Measurements from ENCODE around the gene IMPA2. TPM values are rescaled to one million over a fixed set of nuclear protein-coding genes. Genes with fewer than 3 reads are reported as not detected.

Gene IMPA2
- total and polyA plus RNA-seq, 2 of the 13 experiments (the other 11 are each of a cell fraction or from before 2014, with no cell fraction given): 37.8 to 71.8 TPM

DNA sequence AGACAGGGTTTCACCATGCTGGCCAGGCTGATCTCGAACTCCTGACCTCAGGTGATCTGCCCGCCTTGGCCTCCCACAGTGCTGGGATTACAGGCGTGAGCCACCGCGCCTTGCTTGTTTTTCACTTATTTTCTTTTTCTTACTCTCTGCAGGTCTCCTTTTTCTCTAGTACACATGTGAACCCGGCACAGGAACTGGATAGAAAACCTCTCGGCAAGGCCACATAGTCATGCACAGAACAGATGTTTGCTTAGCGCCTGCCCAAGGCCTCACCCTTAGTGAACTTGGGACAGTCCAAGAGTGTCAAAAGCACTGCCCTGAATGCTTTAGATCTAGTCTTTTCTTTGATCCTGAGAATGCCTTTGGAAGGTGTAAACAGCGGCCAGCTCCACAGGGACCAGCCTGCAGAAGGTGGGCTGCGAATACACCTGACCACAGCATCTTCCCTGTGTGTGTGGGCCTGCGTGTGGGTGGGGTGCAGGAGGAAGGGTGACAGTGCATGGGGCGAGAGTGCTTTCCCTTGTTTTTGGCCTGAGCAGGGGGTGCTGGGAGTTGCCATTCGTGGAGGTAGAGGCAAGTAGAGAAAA, 27.0 kb downstream of the IMPA2 start (continued):
- TF ChIP-seq ZMAT3 (CRISPR knock-in tag; conservative IDR thresholded peaks at IDR 0.05) (0 out of 2 replicates have a peak, but pooled peaks have one; percentile 31), NFKBIZ (CRISPR knock-in tag; IDR thresholded peaks at IDR 0.05) (peak; percentile 66; the same call in 1 of the 2 replicates), ZNF232 (CRISPR knock-in tag; IDR thresholded peaks at IDR 0.05; ENCODE audit: borderline replicate concordance) (peak; percentile 88), ZNF777 (CRISPR knock-in tag; IDR thresholded peaks at IDR 0.05) (0 out of 2 replicates have a peak, but pooled peaks have one; percentile 33), ZNF10 (CRISPR knock-in tag; IDR thresholded peaks at IDR 0.05; ENCODE audit: borderline replicate concordance, low read depth) (no peak), ZNF569 (CRISPR knock-in tag; IDR thresholded peaks at IDR 0.05; ENCODE audit: borderline replicate concordance) (no peak)
- TF ChIP-seq, protein P1, sequence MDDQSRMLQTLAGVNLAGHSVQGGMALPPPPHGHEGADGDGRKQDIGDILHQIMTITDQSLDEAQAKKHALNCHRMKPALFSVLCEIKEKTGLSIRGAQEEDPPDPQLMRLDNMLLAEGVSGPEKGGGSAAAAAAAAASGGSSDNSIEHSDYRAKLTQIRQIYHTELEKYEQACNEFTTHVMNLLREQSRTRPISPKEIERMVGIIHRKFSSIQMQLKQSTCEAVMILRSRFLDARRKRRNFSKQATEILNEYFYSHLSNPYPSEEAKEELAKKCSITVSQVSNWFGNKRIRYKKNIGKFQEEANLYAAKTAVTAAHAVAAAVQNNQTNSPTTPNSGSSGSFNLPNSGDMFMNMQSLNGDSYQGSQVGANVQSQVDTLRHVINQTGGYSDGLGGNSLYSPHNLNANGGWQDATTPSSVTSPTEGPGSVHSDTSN (CRISPR knock-in tag; IDR thresholded peaks at IDR 0.05; ENCODE audit: borderline replicate concordance): no peak
- TF ChIP-seq, protein P2, sequence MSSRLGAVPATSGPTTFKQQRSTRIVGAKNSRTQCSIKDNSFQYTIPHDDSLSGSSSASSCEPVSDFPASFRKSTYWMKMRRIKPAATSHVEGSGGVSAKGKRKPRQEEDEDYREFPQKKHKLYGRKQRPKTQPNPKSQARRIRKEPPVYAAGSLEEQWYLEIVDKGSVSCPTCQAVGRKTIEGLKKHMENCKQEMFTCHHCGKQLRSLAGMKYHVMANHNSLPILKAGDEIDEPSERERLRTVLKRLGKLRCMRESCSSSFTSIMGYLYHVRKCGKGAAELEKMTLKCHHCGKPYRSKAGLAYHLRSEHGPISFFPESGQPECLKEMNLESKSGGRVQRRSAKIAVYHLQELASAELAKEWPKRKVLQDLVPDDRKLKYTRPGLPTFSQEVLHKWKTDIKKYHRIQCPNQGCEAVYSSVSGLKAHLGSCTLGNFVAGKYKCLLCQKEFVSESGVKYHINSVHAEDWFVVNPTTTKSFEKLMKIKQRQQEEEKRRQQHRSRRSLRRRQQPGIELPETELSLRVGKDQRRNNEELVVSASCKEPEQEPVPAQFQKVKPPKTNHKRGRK (CRISPR knock-in tag; IDR thresholded peaks at IDR 0.05): no peak
- TF ChIP-seq, protein P3, sequence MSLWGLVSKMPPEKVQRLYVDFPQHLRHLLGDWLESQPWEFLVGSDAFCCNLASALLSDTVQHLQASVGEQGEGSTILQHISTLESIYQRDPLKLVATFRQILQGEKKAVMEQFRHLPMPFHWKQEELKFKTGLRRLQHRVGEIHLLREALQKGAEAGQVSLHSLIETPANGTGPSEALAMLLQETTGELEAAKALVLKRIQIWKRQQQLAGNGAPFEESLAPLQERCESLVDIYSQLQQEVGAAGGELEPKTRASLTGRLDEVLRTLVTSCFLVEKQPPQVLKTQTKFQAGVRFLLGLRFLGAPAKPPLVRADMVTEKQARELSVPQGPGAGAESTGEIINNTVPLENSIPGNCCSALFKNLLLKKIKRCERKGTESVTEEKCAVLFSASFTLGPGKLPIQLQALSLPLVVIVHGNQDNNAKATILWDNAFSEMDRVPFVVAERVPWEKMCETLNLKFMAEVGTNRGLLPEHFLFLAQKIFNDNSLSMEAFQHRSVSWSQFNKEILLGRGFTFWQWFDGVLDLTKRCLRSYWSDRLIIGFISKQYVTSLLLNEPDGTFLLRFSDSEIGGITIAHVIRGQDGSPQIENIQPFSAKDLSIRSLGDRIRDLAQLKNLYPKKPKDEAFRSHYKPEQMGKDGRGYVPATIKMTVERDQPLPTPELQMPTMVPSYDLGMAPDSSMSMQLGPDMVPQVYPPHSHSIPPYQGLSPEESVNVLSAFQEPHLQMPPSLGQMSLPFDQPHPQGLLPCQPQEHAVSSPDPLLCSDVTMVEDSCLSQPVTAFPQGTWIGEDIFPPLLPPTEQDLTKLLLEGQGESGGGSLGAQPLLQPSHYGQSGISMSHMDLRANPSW (CRISPR knock-in tag; IDR thresholded peaks at IDR 0.05; ENCODE audit: borderline replicate concordance): 0 out of 2 replicates have a peak, but pooled peaks have one; percentile 80
- TF ChIP-seq, protein P4, sequence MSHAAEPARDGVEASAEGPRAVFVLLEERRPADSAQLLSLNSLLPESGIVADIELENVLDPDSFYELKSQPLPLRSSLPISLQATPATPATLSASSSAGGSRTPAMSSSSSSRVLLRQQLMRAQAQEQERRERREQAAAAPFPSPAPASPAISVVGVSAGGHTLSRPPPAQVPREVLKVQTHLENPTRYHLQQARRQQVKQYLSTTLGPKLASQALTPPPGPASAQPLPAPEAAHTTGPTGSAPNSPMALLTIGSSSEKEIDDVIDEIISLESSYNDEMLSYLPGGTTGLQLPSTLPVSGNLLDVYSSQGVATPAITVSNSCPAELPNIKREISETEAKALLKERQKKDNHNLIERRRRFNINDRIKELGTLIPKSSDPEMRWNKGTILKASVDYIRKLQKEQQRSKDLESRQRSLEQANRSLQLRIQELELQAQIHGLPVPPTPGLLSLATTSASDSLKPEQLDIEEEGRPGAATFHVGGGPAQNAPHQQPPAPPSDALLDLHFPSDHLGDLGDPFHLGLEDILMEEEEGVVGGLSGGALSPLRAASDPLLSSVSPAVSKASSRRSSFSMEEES (CRISPR knock-in tag; IDR thresholded peaks at IDR 0.05): peak; percentile 86
- TF ChIP-seq, protein P5, sequence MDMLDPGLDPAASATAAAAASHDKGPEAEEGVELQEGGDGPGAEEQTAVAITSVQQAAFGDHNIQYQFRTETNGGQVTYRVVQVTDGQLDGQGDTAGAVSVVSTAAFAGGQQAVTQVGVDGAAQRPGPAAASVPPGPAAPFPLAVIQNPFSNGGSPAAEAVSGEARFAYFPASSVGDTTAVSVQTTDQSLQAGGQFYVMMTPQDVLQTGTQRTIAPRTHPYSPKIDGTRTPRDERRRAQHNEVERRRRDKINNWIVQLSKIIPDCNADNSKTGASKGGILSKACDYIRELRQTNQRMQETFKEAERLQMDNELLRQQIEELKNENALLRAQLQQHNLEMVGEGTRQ (IDR thresholded peaks at IDR 0.05; ENCODE audit: low read depth, low read length): no peak
- TF ChIP-seq, protein P5 (CRISPR knock-in tag; IDR thresholded peaks at IDR 0.05; ENCODE audit: borderline replicate concordance): no peak
- TF ChIP-seq, protein P6, sequence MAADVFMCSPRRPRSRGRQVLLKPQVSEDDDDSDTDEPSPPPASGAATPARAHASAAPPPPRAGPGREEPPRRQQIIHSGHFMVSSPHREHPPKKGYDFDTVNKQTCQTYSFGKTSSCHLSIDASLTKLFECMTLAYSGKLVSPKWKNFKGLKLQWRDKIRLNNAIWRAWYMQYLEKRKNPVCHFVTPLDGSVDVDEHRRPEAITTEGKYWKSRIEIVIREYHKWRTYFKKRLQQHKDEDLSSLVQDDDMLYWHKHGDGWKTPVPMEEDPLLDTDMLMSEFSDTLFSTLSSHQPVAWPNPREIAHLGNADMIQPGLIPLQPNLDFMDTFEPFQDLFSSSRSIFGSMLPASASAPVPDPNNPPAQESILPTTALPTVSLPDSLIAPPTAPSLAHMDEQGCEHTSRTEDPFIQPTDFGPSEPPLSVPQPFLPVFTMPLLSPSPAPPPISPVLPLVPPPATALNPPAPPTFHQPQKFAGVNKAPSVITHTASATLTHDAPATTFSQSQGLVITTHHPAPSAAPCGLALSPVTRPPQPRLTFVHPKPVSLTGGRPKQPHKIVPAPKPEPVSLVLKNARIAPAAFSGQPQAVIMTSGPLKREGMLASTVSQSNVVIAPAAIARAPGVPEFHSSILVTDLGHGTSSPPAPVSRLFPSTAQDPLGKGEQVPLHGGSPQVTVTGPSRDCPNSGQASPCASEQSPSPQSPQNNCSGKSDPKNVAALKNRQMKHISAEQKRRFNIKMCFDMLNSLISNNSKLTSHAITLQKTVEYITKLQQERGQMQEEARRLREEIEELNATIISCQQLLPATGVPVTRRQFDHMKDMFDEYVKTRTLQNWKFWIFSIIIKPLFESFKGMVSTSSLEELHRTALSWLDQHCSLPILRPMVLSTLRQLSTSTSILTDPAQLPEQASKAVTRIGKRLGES (CRISPR knock-in tag; IDR thresholded peaks at IDR 0.05; ENCODE audit: borderline replicate concordance): no peak
- TF ChIP-seq, protein P7, sequence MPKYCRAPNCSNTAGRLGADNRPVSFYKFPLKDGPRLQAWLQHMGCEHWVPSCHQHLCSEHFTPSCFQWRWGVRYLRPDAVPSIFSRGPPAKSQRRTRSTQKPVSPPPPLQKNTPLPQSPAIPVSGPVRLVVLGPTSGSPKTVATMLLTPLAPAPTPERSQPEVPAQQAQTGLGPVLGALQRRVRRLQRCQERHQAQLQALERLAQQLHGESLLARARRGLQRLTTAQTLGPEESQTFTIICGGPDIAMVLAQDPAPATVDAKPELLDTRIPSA (CRISPR knock-in tag; IDR thresholded peaks at IDR 0.05; ENCODE audit: borderline replicate concordance): no peak

Data from HepG2 (cell line).